RPMI8226 (cell line): ENCODE results near the gene SELENOF.
"Not testable (repeated sequence)": the region's sequence is repeated elsewhere in the genome, so short reads cannot be mapped to it uniquely, and the experiment has no call there.

Experiments
- DNase-seq: peaks from one replicate; pipeline ENCODE4 v3.0.0-alpha.2; 2015

Gene SELENOF

GRCh38 chr1:86854352-86854751 lies 59.6 kb downstream of the SELENOF start:
- no peak for DNase-seq

GRCh38 chr1:86852782-86853408 lies 61.0 kb downstream of the SELENOF start:
- peak; percentile 25 for DNase-seq

- no peak for DNase-seq
These were observed 61.6 kb downstream of the SELENOF start for GRCh38 chr1:86852289-86852688.

- no peak for DNase-seq
These were observed 64.2 kb downstream of the SELENOF start for GRCh38 chr1:86849756-86850155.

- DNase-seq = no peak
These were observed 65.3 kb downstream of the SELENOF start for GRCh38 chr1:86848654-86849053.

GRCh38 chr1:86846164-86846647 lies 67.7 kb downstream of the SELENOF start:
- no peak for DNase-seq

GRCh38 chr1:86845514-86845913 lies 68.4 kb downstream of the SELENOF start:
- DNase-seq = no peak

- no peak for DNase-seq
These were observed 72.8 kb downstream of the SELENOF start for GRCh38 chr1:86841116-86841515.

GRCh38 chr1:86833461-86834215 lies 80.3 kb downstream of the SELENOF start:
- DNase-seq = peak; percentile 68

- no peak for DNase-seq
These were observed 81.5 kb downstream of the SELENOF start for GRCh38 chr1:86832433-86832832.

- no peak for DNase-seq
These were observed 84.6 kb downstream of the SELENOF start for GRCh38 chr1:86829321-86829720.

- DNase-seq = no peak
These were observed 85.9 kb downstream of the SELENOF start for GRCh38 chr1:86828024-86828423.

- no peak for DNase-seq
These were observed 87.1 kb downstream of the SELENOF start for GRCh38 chr1:86826856-86827255.

GRCh38 chr1:86825319-86825718 lies 88.6 kb downstream of the SELENOF start:
- DNase-seq = no peak

GRCh38 chr1:86823821-86824500 lies 90.0 kb downstream of the SELENOF start:
- no peak for DNase-seq

GRCh38 chr1:86823386-86823785 lies 90.5 kb downstream of the SELENOF start:
- DNase-seq = no peak

GRCh38 chr1:86822459-86822858 lies 91.5 kb downstream of the SELENOF start:
- DNase-seq = no peak

GRCh38 chr1:86821956-86822355 lies 92.0 kb downstream of the SELENOF start:
- DNase-seq = no peak

- not testable (repeated sequence) for DNase-seq
These were observed 94.0 kb downstream of the SELENOF start for GRCh38 chr1:86819970-86820369.

- not testable (repeated sequence) for DNase-seq
These were observed 96.6 kb downstream of the SELENOF start for GRCh38 chr1:86817246-86817826.

GRCh38 chr1:86814118-86814517 lies 99.8 kb downstream of the SELENOF start:
- not testable (repeated sequence) for DNase-seq
